ENCODE measurements around the gene GJB2.

- TF ChIP-seq, protein P1, sequence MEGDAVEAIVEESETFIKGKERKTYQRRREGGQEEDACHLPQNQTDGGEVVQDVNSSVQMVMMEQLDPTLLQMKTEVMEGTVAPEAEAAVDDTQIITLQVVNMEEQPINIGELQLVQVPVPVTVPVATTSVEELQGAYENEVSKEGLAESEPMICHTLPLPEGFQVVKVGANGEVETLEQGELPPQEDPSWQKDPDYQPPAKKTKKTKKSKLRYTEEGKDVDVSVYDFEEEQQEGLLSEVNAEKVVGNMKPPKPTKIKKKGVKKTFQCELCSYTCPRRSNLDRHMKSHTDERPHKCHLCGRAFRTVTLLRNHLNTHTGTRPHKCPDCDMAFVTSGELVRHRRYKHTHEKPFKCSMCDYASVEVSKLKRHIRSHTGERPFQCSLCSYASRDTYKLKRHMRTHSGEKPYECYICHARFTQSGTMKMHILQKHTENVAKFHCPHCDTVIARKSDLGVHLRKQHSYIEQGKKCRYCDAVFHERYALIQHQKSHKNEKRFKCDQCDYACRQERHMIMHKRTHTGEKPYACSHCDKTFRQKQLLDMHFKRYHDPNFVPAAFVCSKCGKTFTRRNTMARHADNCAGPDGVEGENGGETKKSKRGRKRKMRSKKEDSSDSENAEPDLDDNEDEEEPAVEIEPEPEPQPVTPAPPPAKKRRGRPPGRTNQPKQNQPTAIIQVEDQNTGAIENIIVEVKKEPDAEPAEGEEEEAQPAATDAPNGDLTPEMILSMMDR (conservative IDR thresholded peaks at IDR 0.05; ENCODE audit: low read depth in 2 of 2) = no peak
- TF ChIP-seq, protein P2, sequence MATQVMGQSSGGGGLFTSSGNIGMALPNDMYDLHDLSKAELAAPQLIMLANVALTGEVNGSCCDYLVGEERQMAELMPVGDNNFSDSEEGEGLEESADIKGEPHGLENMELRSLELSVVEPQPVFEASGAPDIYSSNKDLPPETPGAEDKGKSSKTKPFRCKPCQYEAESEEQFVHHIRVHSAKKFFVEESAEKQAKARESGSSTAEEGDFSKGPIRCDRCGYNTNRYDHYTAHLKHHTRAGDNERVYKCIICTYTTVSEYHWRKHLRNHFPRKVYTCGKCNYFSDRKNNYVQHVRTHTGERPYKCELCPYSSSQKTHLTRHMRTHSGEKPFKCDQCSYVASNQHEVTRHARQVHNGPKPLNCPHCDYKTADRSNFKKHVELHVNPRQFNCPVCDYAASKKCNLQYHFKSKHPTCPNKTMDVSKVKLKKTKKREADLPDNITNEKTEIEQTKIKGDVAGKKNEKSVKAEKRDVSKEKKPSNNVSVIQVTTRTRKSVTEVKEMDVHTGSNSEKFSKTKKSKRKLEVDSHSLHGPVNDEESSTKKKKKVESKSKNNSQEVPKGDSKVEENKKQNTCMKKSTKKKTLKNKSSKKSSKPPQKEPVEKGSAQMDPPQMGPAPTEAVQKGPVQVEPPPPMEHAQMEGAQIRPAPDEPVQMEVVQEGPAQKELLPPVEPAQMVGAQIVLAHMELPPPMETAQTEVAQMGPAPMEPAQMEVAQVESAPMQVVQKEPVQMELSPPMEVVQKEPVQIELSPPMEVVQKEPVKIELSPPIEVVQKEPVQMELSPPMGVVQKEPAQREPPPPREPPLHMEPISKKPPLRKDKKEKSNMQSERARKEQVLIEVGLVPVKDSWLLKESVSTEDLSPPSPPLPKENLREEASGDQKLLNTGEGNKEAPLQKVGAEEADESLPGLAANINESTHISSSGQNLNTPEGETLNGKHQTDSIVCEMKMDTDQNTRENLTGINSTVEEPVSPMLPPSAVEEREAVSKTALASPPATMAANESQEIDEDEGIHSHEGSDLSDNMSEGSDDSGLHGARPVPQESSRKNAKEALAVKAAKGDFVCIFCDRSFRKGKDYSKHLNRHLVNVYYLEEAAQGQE (IDR thresholded peaks at IDR 0.05; ENCODE audit: unreplicated experiment) = no peak
- TF ChIP-seq, protein P3, sequence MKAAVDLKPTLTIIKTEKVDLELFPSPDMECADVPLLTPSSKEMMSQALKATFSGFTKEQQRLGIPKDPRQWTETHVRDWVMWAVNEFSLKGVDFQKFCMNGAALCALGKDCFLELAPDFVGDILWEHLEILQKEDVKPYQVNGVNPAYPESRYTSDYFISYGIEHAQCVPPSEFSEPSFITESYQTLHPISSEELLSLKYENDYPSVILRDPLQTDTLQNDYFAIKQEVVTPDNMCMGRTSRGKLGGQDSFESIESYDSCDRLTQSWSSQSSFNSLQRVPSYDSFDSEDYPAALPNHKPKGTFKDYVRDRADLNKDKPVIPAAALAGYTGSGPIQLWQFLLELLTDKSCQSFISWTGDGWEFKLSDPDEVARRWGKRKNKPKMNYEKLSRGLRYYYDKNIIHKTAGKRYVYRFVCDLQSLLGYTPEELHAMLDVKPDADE (IDR thresholded peaks at IDR 0.05) = no peak
- TF ChIP-seq POLR2AphosphoS5 (IDR thresholded peaks at IDR 0.05; ENCODE audit: low read depth) = no peak
- TF ChIP-seq NANOG (IDR thresholded peaks at IDR 0.05; ENCODE audit: borderline replicate concordance) = no peak
These were observed 16.7 kb downstream of the GJB2 start for GRCh38 chr13:20175907-20176652.
